ENCODE data around the gene KCNJ12. TPM values are rescaled to one million over a fixed set of nuclear protein-coding genes. Genes with fewer than 3 reads are reported as not detected.

Gene KCNJ12
- total RNA-seq, 1 experiment from 2014 or later, result 1.2 TPM

- no peak for DNase-seq (ENCODE audit: low spot score)
- peaks cover 9% of the 10 kb centered on the region for H3K27me3 ChIP-seq (replicated peaks; ENCODE audit: insufficient read depth, low read depth, low read length, poor library complexity)
- no peaks in the 10 kb centered on the region for H3K36me3 ChIP-seq (ENCODE audit: insufficient read depth, low read length, poor library complexity, severe bottlenecking)
- H3K4me1 ChIP-seq (ENCODE audit: insufficient read depth, low read length, poor library complexity, severe bottlenecking), result no peaks in the 10 kb centered on the region
- intact Hi-C loops (cut with micrococcal nuclease; ENCODE audit: unreplicated experiment), result no loop called here
- ChIA-PET POLR2A (ENCODE audit: low non-redundant PET) (no interaction called here), CTCF (no interaction called here)
- no peak overlapping the region for H3K4me3 ChIP-seq (ENCODE audit: low read depth, low read length, poor library complexity, severe bottlenecking)
- no peaks in the 10 kb centered on the region for H3K9me3 ChIP-seq (ENCODE audit: low read depth, low read length, poor library complexity, severe bottlenecking)
- no TSS peak for BruUV-seq (replicated peaks)
- TF ChIP-seq EZH2 (IDR thresholded peaks at IDR 0.05; ENCODE audit: borderline replicate concordance, low read depth, low read length, poor library complexity, severe bottlenecking), result no peak
- TF ChIP-seq CTCF (conservative IDR thresholded peaks at IDR 0.05; ENCODE audit: low read depth, low read length), result no peak
- H3K27ac ChIP-seq (ENCODE audit: low read depth, low read length, poor library complexity, severe bottlenecking), result no peak overlapping the region
Measured at GRCh38 chr17:21390294-21390693, 14.1 kb downstream of the KCNJ12 start.

GRCh38 chr17:21392266-21392665 lies 16.1 kb downstream of the KCNJ12 start:
- DNase-seq (ENCODE audit: low spot score), result no peak
- Histone ChIP-seq H3K27me3 (replicated peaks; ENCODE audit: insufficient read depth, low read depth, low read length, poor library complexity) (peaks cover 9% of the 10 kb centered on the region), H3K27ac (ENCODE audit: low read depth, low read length, poor library complexity, severe bottlenecking) (no peak overlapping the region), H3K4me1 (ENCODE audit: insufficient read depth, low read length, poor library complexity, severe bottlenecking) (no peaks in the 10 kb centered on the region), H3K36me3 (ENCODE audit: insufficient read depth, low read length, poor library complexity, severe bottlenecking) (no peaks in the 10 kb centered on the region), H3K4me3 (ENCODE audit: low read depth, low read length, poor library complexity, severe bottlenecking) (no peak overlapping the region), H3K9me3 (ENCODE audit: low read depth, low read length, poor library complexity, severe bottlenecking) (no peaks in the 10 kb centered on the region)
- CTCF ChIA-PET, result no interaction called here
- TF ChIP-seq EZH2 (IDR thresholded peaks at IDR 0.05; ENCODE audit: borderline replicate concordance, low read depth, low read length, poor library complexity, severe bottlenecking) (no peak), CTCF (conservative IDR thresholded peaks at IDR 0.05; ENCODE audit: low read depth, low read length) (no peak)
- POLR2A ChIA-PET (ENCODE audit: low non-redundant PET), result no interaction called here
- no TSS peak for BruUV-seq (replicated peaks)
- intact Hi-C loops (cut with micrococcal nuclease; ENCODE audit: unreplicated experiment), result no loop called here

- H3K9me3 ChIP-seq (ENCODE audit: low read depth, low read length, poor library complexity, severe bottlenecking), result no peaks in the 10 kb centered on the region
- no peak overlapping the region for H3K27ac ChIP-seq (ENCODE audit: low read depth, low read length, poor library complexity, severe bottlenecking)
- POLR2A ChIA-PET (ENCODE audit: low non-redundant PET), result no interaction called here
- DNase-seq (ENCODE audit: low spot score), result no peak
- CTCF ChIA-PET, result no interaction called here
- no TSS peak for BruUV-seq (replicated peaks)
- intact Hi-C loops (cut with micrococcal nuclease; ENCODE audit: unreplicated experiment), result no loop called here
- H3K4me3 ChIP-seq (ENCODE audit: low read depth, low read length, poor library complexity, severe bottlenecking), result no peak overlapping the region
- TF ChIP-seq CTCF (conservative IDR thresholded peaks at IDR 0.05; ENCODE audit: low read depth, low read length) (no peak), EZH2 (IDR thresholded peaks at IDR 0.05; ENCODE audit: borderline replicate concordance, low read depth, low read length, poor library complexity, severe bottlenecking) (no peak)
- no peaks in the 10 kb centered on the region for H3K36me3 ChIP-seq (ENCODE audit: insufficient read depth, low read length, poor library complexity, severe bottlenecking)
- H3K4me1 ChIP-seq (ENCODE audit: insufficient read depth, low read length, poor library complexity, severe bottlenecking), result no peaks in the 10 kb centered on the region
- H3K27me3 ChIP-seq (replicated peaks; ENCODE audit: insufficient read depth, low read depth, low read length, poor library complexity), result no peaks in the 10 kb centered on the region
Measured at GRCh38 chr17:21394265-21394664, 18.1 kb downstream of the KCNJ12 start.
